Activated naive CD4-positive, alpha-beta T cell treated with anti-CD3 and anti-CD28 coated beads, Interleukin-2, amount 50 U/mL, for 72 hours (primary cell): ENCODE data around the gene CCR5AS.
A peak's percentile ranks its signal among the peaks of the same experiment; 100 is the strongest.

Experiments used
- ATAC-seq, 2 donors: fragments of 150-1000 bp; cut with Tn5 transposase; 2 replicates each; pipeline ENCODE4 v1.10.0; 2021; ENCODE audit warnings: mild to moderate bottlenecking in 2 of 2, moderate library complexity in 2 of 2
- DNase-seq, 2 donors: peaks; one replicate each; pipeline ENCODE4 v3.0.0; 2021 to 2022; ENCODE audit warnings: low spot score in 2 of 2
- H3K27ac Mint-ChIP-seq, 2 donors: one replicate each; pipeline ENCODE4 v1.8.0; 2022; ENCODE audit warnings: mild to moderate bottlenecking in 2 of 2, mixed read lengths in 2 of 2
- H3K36me3 Mint-ChIP-seq, 2 donors: one replicate each; pipeline ENCODE4 v1.8.0; 2022; ENCODE audit warnings: mixed read lengths in 2 of 2
- H3K9me3 Mint-ChIP-seq, 2 donors: one replicate each; pipeline ENCODE4 v1.8.0; 2022; ENCODE audit warnings: mixed read lengths in 2 of 2

Gene CCR5AS

GRCh38 chr3:46406788-46407611 is at the start of gene CCR5AS, which contains the start of gene CCRL2:
TSS of gene CCR5AS (minus strand) at chr3:46407066.
TSS of gene CCRL2 (plus strand) at chr3:46407259. CDS start at chr3:46408080, 821 bp downstream.
- peaks cover 0 to 4% of the 10 kb centered on the region in 2 donors for H3K9me3 Mint-ChIP-seq
- peaks cover 4 to 7% of the 10 kb centered on the region in 2 donors for H3K36me3 Mint-ChIP-seq
- DNase-seq (peak; percentile 17 to 62), ATAC-seq (peak; percentile 88 to 90)
- H3K27ac Mint-ChIP-seq = peak within 1 kb of the TSS; percentile 72 to 88

- Mint-ChIP-seq H3K27ac (no peak overlapping the region), H3K9me3 (no peaks in the 10 kb centered on the region), H3K36me3 (no peaks in the 10 kb centered on the region)
- DNase-seq (no peak), ATAC-seq (no peak)
Measured at GRCh38 chr3:46456118-46456517, 49.3 kb upstream of the CCR5AS start.

GRCh38 chr3:46455231-46456115 is 48.6 kb upstream of the CCR5AS start:
- no peaks in the 10 kb centered on the region for H3K36me3 Mint-ChIP-seq
- H3K9me3 Mint-ChIP-seq = no peaks in the 10 kb centered on the region
- ATAC-seq (no peak), DNase-seq (no peak)
- no peak overlapping the region for H3K27ac Mint-ChIP-seq

GRCh38 chr3:46454606-46455005 is 47.7 kb upstream of the CCR5AS start:
- no peak for ATAC-seq
- H3K9me3 Mint-ChIP-seq = no peaks in the 10 kb centered on the region

GRCh38 chr3:46454209-46454595 is 47.3 kb upstream of the CCR5AS start:
- no peaks in the 10 kb centered on the region for H3K36me3 Mint-ChIP-seq
- no peak overlapping the region for H3K27ac Mint-ChIP-seq
- ATAC-seq (no peak), DNase-seq (no peak)
- H3K9me3 Mint-ChIP-seq = no peaks in the 10 kb centered on the region

More at GRCh38 chr3:46454606-46455005, 47.7 kb upstream of the CCR5AS start:
- Mint-ChIP-seq H3K36me3 (no peaks in the 10 kb centered on the region), H3K27ac (no peak overlapping the region)
- DNase-seq = no peak

- ATAC-seq = no peak
- H3K36me3 Mint-ChIP-seq = no peaks in the 10 kb centered on the region
- DNase-seq = no peak
- no peak overlapping the region for H3K27ac Mint-ChIP-seq
- H3K9me3 Mint-ChIP-seq = no peaks in the 10 kb centered on the region
Measured at GRCh38 chr3:46453526-46454208, 46.8 kb upstream of the CCR5AS start.

- no peak for ATAC-seq
- H3K27ac Mint-ChIP-seq = no peak overlapping the region
- no peaks in the 10 kb centered on the region for H3K36me3 Mint-ChIP-seq
- no peak for DNase-seq
- H3K9me3 Mint-ChIP-seq = no peaks in the 10 kb centered on the region
Measured at GRCh38 chr3:46449755-46450552, 43.1 kb upstream of the CCR5AS start.

- Mint-ChIP-seq H3K36me3 (no peaks in the 10 kb centered on the region), H3K27ac (no peak overlapping the region), H3K9me3 (no peaks in the 10 kb centered on the region)
- no peak for DNase-seq
- ATAC-seq = no peak
Measured at GRCh38 chr3:46448721-46449120, 41.9 kb upstream of the CCR5AS start.

GRCh38 chr3:46447228-46447985 is 40.5 kb upstream of the CCR5AS start:
- Mint-ChIP-seq H3K9me3 (no peaks in the 10 kb centered on the region), H3K36me3 (no peaks in the 10 kb centered on the region), H3K27ac (no peak overlapping the region)
- DNase-seq (no peak), ATAC-seq (no peak)

GRCh38 chr3:46442576-46443530 is 36.0 kb upstream of the CCR5AS start:
- peak in 1 of 2 donors; percentile 46 for DNase-seq
- H3K36me3 Mint-ChIP-seq = no peaks in the 10 kb centered on the region
- no peaks in the 10 kb centered on the region for H3K9me3 Mint-ChIP-seq
- H3K27ac Mint-ChIP-seq = no peak overlapping the region
- ATAC-seq = no peak

GRCh38 chr3:46440531-46441294 is 33.8 kb upstream of the CCR5AS start:
- DNase-seq (peak in 1 of 2 donors; percentile 19), ATAC-seq (peak; percentile 95 to 96)
- H3K27ac Mint-ChIP-seq = no peak overlapping the region
- no peaks in the 10 kb centered on the region for H3K36me3 Mint-ChIP-seq
- no peaks in the 10 kb centered on the region for H3K9me3 Mint-ChIP-seq

GRCh38 chr3:46438831-46439230 is 32.0 kb upstream of the CCR5AS start:
- no peak for ATAC-seq

GRCh38 chr3:46435081-46435726 is 28.3 kb upstream of the CCR5AS start:
- H3K27ac Mint-ChIP-seq = peak overlapping the region in 1 of 2 donors; percentile 39
- H3K36me3 Mint-ChIP-seq = peaks cover 7 to 8% of the 10 kb centered on the region in 2 donors
- ATAC-seq = no peak
- no peak for DNase-seq
- H3K9me3 Mint-ChIP-seq = peaks cover 9 to 11% of the 10 kb centered on the region in 2 donors

More at GRCh38 chr3:46438831-46439230, 32.0 kb upstream of the CCR5AS start:
- H3K9me3 Mint-ChIP-seq = peaks cover 0 to 4% of the 10 kb centered on the region in 2 donors
- H3K36me3 Mint-ChIP-seq = no peaks in the 10 kb centered on the region
- H3K27ac Mint-ChIP-seq = no peak overlapping the region
- DNase-seq = no peak
